ENCODE results near the gene POLD3. TPM values are rescaled to one million over a fixed set of nuclear protein-coding genes. Genes with fewer than 3 reads are reported as not detected.

POLD3 gene
- polyA plus RNA-seq, 1 donor from 2014 or later, result 16.8 TPM

- H3K9me3 ChIP-seq (ENCODE audit: low read length), result no peaks in the 10 kb centered on the region
Measured at GRCh38 chr11:74570266-74571061, 21.9 kb upstream of the POLD3 start.

GRCh38 chr11:74571062-74571399, 21.4 kb upstream of the POLD3 start:
- H3K36me3 ChIP-seq (ENCODE audit: insufficient read depth, low read length), result no peaks in the 10 kb centered on the region
- H3K27me3 ChIP-seq (ENCODE audit: insufficient read depth, low read depth, low read length), result no peaks in the 10 kb centered on the region
- no peak overlapping the region for H3K4me3 ChIP-seq (ENCODE audit: low read length)
- H3K4me2 ChIP-seq (ENCODE audit: low read length), result no peak overlapping the region
- H3K9me3 ChIP-seq (ENCODE audit: low read length), result no peaks in the 10 kb centered on the region
- no peak overlapping the region for H3K9ac ChIP-seq (ENCODE audit: low read length)
- no peaks in the 10 kb centered on the region for H3K79me2 ChIP-seq (replicated peaks; ENCODE audit: insufficient read depth, low read length)
- no peaks in the 10 kb centered on the region for H3K9me2 ChIP-seq (ENCODE audit: insufficient read depth, low read length)
- H3F3A ChIP-seq (ENCODE audit: insufficient read depth, low read length, poor library complexity, severe bottlenecking), result no peaks in the 10 kb centered on the region
- TF ChIP-seq REST (IDR thresholded peaks at IDR 0.05; ENCODE audit: borderline replicate concordance), result no peak
- H3K27ac ChIP-seq (ENCODE audit: low read length), result no peak overlapping the region
- H4K20me1 ChIP-seq (ENCODE audit: insufficient read depth), result no peaks in the 10 kb centered on the region
- no peak overlapping the region for H2AFZ ChIP-seq (ENCODE audit: low read depth, low read length)

More at GRCh38 chr11:74570266-74571061, 21.9 kb upstream of the POLD3 start:
- H3K9ac ChIP-seq (ENCODE audit: low read length), result no peak overlapping the region
- no peaks in the 10 kb centered on the region for H3K9me2 ChIP-seq (ENCODE audit: insufficient read depth, low read length)
- H3K4me2 ChIP-seq (ENCODE audit: low read length), result no peak overlapping the region
- TF ChIP-seq EZH2 (IDR thresholded peaks at IDR 0.05; ENCODE audit: borderline replicate concordance, insufficient read depth, low read length, poor library complexity, severe bottlenecking) (no peak), POLR2AphosphoS5 (IDR thresholded peaks at IDR 0.05) (no peak), TAF1 (IDR thresholded peaks at IDR 0.05; ENCODE audit: low read depth) (no peak), CTCF (IDR thresholded peaks at IDR 0.05; ENCODE audit: poor library complexity, severe bottlenecking) (peak; percentile 78), MXI1 (conservative IDR thresholded peaks at IDR 0.05; ENCODE audit: poor library complexity, severe bottlenecking) (no peak), RAD21 (conservative IDR thresholded peaks at IDR 0.05) (peak; percentile 77), SMC3 (conservative IDR thresholded peaks at IDR 0.05; ENCODE audit: poor library complexity) (peak; percentile 80), REST (IDR thresholded peaks at IDR 0.05; ENCODE audit: borderline replicate concordance) (no peak), EP300 (conservative IDR thresholded peaks at IDR 0.05; ENCODE audit: poor library complexity, severe bottlenecking) (no peak)
- H3F3A ChIP-seq (ENCODE audit: insufficient read depth, low read length, poor library complexity, severe bottlenecking), result no peaks in the 10 kb centered on the region
- H3K79me2 ChIP-seq (replicated peaks; ENCODE audit: insufficient read depth, low read length), result no peaks in the 10 kb centered on the region
- H2AFZ ChIP-seq (ENCODE audit: low read depth, low read length), result no peak overlapping the region
- no peaks in the 10 kb centered on the region for H3K36me3 ChIP-seq (ENCODE audit: insufficient read depth, low read length)
- no peaks in the 10 kb centered on the region for H3K27me3 ChIP-seq (ENCODE audit: insufficient read depth, low read depth, low read length)
- no peak overlapping the region for H3K27ac ChIP-seq (ENCODE audit: low read length)
- no peaks in the 10 kb centered on the region for H4K20me1 ChIP-seq (ENCODE audit: insufficient read depth)
- H3K4me3 ChIP-seq (ENCODE audit: low read length), result no peak overlapping the region
